Stimulated activated CD4-positive, alpha-beta T cell treated with anti-CD3 and anti-CD28 coated beads, Interleukin-4, amount 100 ng/mL, for 48 hours (primary cell): ENCODE data around the gene RPN2.

ENCODE experiments used
- DNase-seq, 2 donors: peaks; one replicate each; pipeline ENCODE4 v3.0.0-alpha.2; 2020; ENCODE audit warnings: low read depth in 2 of 2

RPN2 gene

DNA sequence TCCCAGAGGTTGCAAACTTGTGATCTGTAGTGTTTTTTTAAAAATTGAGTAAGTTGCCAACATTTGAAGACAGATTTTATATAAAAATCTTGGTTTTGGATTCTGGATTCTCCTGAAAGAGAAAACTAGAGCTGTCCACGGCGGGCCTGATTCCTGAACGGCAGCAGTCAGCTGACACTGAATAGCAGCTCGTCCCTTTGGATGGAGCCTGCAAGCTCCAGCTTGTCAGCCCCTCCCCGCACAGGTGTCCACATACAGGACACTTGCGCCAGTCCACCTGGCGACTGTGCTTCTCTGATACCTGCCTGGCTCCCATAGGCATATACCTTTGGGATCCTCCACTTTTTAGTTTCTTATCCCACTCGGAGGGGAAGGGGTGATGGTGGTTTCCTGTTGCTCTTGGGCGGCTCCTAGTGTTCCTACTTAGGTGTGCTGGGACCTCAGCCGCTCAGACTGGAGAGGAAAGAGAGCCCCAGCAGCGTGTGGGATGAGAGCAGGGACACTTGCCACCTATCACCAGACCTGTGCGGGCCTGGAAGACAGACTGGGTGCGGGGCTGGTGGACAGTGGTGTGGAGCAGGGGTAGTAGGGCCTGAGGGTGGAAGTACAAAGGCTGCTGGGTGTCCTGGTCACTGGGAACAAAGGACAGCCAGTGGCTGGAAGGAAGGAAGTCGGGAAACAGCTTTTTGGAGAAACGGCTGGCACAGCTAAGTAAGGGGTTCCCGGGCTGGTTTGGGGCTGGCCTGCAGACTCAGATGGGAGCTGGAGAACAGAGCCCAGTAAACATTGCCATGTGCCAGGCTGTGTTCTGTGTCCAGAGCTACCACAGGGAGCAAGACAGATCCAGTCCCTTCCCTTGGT lies 64.2 kb downstream of the RPN2 start:
- DNase-seq, result no peak

DNA sequence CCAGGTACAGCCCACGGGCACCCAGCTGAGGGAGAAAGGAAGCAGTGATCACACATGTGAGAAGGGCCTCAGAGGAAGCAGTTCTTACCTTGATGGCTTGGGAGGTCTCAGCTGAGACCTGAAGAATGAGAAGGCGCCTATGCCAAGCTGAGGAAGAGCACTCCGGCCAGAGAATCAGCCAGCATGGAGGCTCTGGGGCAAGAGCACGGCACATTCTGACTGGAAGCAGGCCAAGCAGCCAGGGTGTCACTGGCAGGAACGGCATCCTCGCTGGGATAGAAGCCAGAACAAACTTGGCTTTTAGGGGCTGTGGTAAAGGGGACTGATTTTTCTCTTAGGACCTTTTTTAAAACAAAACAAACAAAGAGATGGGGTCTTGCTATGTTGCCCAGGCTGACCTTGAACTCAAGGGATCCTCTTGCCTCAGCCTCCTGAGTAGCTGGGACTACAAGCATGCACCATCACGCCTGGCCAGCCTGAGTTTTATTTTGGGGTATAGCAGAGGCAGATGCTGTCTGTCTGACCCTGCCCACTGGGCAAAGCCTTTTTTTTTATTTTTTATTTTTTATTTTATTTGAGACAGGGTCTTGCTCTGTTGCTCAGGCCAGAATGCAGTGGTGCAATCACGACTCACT lies 64.9 kb downstream of the RPN2 start:
- DNase-seq, result no peak

DNA sequence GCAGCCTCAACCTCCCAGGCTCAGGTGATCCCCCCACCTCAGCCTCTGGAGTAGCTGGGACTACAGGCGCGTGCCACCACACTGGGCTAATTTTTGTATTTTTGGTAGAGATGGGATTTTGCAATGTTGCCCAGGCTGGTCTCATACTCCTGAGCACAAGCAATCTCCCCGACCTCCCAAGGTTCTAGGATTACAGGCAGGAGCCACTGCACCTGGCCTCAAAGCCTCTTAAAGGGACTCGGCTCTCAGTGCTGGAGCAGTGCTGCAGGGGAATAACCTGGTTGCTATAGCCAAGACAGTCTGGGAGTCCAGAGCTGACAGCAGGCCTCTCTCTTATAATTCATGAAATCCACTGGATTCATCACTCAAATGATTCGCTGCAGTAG lies 65.4 kb downstream of the RPN2 start:
- no peak for DNase-seq

DNA sequence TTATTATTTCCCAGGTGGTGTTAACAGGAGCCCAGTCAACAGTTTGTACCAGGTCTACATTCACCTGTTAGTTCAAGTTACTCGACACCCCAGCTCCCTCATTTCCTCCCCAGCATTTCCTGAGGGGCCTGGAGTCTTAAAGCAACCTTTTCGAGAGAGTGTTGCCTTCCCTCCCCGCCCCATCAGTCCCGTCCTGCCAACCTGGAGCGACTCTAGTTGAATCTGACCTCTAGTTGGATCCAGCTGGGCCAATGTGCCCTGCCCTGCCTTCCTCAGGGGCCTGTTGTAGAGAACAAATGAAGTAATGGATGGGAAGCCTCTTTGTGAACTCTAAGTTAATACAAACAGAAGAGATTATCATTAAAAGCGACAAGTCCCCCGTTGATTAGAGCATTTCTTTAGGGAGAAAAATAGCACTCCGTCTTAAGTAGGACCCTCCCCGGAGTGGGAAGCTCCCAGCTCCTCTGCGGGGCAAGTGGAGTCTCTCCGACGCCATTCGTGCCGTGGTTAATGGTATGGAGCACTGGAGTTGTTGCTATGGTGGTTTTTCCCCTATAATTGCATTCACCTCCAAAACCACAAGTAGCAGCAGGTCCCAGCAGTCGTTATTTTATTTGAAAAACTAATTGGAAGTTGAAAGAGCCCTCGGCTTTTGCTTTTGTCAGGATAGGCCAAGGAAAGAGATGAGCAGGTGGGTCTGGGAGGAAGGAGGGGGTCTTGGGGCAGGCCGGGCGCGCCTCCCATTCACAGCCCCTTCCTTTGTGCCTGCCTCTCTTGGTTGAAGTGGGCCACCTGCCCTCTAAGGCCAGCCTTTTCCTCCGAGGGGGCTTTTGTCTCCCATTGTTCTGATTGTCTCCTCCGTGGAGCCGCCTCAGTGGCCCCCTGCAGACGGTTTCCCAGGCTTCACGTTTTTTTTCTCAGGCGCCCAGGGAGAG lies 66.4 kb downstream of the RPN2 start:
- no peak for DNase-seq

DNA sequence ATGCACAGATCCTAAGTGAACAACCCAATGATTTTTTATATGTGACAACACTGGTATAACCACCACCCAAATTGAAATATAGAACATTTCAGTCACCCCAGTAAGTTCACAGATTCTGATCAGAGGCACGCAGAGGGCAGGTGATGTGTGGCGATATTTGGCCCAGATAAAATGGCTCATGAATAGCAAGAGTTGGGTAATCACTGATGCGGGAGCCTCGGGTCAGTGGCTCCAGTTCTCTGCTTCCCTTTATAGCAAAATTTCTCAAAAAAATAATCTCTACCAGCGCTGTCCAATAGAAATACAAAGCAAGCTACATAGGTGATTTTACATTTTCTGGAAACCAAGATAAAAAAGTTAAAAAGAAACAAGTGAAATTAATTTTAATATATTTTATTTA lies 67.6 kb downstream of the RPN2 start:
- DNase-seq, result no peak

DNA sequence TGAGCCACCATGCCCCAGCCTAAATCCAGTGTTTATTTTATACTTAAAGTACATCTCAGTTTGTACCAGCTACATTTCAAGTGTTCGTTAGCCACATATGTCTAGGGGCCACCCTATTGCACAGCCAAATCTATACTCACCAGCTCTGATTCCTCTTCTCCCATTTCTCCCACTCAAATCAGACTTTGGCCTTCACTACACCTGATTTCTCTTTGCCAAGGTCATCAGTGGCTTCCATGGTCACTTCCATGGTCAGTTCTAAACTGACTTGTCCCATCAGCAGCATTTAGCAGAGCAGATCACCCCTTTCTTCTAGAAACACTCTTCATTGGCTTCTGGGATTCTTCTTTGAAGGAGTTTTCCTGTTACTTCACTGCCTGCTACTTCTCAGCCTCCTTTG lies 68.4 kb downstream of the RPN2 start:
- DNase-seq, result no peak

DNA sequence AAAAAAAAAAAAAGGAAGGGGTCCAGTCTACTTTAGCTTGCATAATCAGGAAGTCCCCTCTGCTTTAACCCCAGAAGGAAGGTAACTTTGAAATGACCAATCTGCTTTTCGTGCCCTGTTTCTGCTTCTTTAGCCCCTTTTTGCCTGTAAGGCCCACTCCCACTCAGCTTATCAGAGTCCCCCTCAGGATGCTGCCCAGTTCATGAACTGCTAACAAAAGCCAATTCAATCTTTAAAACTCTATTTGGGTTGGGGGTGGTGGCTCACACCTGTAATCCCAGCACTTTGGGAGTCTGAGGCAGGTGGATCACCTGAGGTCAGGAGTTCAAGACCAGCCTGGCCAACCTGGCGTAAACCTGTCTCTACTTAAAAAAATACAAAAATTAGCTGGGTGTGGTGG lies 70.2 kb downstream of the RPN2 start:
- DNase-seq, result no peak

DNA sequence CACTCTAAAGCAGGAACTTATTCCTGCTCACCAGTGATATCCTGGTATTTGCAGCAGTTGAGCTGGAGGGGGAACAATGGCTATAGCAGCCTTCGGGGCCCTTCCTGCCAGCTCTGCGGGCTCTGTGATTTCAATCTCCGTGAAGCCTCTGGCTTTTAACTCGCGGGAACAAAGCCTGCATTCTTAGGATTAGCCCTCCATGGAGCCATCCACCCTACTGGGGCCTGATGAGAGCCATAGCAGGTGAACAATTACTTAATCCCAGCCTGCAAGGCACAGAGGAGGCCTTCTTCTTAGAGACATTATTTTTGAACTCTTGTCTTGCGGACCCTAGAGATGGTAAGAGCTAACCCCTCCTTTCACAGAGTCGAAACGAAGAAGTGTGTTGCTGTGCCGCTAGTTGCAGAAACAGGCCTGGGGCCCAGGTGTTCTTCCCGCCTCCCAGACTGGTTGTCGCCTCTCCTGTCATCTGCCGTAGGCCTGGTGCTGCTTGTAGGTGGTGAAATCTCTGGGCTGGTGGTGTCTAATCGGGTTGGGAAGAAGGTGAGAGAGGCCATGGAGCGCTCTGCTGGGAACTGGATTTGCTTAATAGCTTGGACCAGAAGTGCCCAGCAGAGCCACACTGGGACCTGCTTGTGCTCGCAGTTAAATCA lies 72.8 kb downstream of the RPN2 start:
- no peak for DNase-seq

DNA sequence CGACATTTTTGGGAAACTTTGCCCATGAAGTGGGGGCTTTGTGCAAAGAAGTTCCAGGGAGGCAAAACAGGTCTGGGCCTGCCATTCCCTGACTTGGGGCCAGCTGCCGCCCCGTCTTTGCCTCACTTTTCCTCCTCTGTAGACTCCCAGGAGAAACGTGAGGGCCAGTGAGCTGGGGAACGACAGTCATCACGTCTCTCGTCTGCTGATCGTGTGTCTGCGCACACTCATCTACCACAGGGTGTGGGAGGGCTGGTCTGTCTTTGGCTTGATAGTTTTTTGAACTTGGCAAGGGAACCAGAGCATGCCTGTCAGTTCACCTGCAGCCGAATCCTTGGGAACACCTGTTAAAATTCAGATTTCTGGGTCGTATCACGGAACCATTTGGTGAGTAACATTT lies 74.0 kb downstream of the RPN2 start:
- DNase-seq, result no peak

DNA sequence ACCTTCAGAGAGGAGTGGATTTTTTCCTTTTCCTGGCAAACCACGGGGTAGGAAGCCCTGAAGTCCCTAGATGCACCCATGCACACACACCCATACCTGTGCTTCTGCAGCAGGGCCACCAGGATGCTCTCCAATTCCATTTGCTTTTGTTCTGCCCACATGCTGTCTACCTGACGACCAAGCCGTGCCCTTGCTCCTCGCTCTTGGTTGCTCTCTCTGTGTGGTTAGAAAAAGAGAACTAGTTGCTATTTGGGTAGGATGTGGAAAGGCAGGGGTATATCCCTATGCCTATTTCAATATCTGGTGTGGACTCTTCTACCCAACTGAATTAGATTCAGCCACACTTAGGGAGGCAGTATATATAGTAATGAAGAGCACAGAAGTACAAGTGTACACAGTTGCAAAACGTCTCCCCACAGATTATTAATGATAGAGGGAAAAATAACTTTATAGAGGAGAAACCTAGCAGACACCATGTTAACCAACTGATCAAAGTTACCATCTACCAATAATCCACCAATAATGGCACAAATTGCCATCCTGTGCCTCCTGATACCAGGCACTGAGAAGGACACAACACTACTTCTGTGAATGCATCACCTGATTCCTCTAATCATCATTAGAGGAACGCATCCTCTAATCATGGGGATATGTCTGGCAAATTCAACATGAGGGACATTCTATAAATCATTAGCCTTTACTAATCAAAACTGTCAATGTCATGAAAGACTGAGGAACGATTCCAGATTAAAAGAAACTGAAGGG lies 75.2 kb downstream of the RPN2 start:
- no peak for DNase-seq

DNA sequence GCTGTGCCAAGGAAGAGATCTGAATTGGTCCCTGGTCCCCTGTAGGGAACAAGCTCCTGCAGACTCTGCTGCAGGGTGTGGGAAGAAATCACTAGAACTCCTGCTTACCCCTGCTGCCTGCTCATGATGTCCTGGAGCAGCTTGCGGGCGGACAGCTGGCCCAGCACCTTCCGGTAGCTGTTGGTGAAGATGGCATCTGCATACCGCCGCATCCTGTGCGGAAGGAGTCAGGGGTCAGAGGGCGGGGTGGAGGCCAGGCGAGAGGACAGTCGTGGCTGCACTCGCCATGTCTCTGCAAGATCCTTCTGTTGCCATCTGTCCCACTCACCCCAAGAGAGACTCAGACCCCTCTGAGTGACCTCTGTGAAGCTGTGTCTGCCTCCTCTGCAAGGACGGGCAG lies 77.2 kb downstream of the RPN2 start:
- DNase-seq, result no peak

DNA sequence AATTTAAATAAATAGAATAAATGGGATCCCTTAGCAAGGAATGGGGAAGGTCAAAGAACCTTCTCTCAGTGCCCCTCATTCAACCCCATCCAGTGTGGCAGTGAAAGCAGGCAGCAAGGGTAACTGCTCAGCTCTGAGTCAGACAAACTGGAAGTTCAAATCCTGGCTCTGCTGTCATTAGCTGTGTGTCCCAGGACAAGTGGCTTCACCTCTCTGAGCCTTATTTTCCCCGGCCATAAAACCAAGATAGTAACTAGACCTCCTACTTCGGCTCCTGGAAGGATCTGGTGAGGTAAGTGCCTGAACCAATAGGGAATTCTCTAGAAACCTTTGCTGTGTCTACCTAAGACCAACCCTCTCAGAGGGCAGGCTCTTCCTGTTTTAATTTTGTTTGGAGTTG lies 78.4 kb downstream of the RPN2 start:
- DNase-seq, result no peak

DNA sequence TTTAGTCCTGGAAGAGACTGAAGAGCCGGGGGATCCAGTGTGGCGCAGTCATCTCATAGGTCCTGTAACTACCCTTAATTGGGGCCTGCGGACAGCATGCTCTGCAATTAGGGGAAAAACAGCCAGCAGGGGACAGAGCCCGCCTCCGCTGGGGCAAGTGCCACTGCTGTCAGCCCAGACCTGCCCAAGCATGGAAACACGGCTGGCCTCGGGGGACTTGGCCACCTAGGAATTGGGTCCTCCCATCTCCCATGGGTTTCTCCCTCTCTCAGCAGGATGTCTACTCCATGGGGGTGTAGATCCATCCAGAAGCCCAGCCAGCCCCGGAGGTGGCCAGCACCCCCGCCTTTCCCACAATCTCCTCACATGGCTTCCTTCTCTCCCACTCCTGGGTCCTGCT lies 78.9 kb downstream of the RPN2 start:
- DNase-seq, result no peak

DNA sequence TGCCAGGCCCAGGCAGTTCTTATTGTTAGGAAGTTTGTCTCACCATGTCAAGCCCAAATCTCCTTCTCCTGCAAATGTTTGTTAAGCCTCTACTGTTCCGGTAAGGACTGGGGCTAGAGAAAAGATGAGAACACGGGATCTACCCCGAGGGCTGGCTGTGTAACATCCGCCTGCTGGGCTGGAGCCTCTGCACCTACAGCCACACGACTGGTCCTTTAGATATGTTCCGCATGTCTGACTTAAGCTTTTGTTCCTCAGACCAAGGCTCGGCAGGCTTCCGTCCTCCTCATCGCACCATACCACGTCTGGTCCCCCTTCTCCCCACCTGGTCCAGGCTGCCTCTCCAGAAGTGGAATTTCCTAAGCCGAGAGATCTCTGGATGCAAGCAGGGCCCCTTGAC lies 79.9 kb downstream of the RPN2 start:
- no peak for DNase-seq

DNA sequence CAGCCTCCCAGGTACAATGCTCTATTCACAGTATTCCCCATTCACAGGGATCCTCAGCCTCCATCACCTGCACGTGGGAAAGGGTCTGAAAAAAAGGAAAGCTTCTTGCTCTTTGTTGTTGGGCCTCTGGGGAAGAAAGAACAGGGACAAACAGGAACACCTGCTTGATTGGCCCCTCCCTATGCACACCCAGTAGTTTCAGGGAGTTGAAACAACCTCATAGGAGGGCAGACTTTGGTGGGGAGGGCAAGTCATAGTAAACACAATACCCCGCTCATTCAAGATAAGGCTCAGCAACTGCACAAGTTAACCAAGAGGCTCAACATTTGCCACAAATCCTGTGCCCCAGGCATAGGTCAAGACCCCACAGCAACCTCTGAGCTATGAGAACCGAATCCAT lies 80.7 kb downstream of the RPN2 start:
- no peak for DNase-seq

DNA sequence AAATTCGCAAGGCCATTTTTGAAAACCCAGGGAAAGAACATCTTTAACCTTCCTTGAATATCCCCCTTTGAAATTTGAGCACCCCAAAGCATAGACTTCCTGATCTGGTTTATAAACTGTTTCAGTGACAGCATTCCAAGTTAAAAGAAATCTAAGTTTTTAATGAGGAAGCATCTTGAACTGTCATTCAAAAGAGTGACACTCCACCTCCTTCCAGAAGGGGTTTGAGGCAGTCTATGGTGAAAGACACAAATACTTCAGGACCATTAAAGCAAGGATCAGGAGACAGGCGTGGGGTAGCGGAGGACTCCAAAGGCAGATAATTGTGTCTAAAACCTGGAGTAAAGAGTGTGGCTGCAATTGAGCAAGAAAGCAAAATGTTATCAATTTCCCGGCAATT lies 81.8 kb downstream of the RPN2 start:
- DNase-seq, result no peak

DNA sequence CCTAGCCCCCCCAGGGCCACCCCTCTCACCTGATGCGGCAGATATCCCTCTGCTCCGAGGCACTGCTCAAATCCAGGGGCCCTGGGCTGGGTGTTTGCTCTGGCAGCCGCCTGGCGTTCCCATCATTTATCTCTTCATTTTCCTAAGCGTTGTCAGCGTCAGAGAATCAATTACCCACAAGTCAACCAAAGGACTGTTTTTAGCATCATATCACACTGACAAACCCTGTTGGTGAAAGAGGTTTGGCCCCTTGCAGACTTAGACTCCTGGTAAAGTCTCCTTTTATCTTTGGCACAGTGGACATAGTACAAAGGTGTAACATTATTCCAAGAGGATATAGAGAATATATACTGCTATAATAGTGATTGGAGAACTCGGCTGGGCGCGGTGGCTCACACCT lies 82.6 kb downstream of the RPN2 start, which contains the start of gene GHRH:
GHRH (minus strand) TSS at position 101 of the 400 bp plus-strand sequence. CDS start 4,925 bp downstream, outside the sequence.
- no peak for DNase-seq

DNA sequence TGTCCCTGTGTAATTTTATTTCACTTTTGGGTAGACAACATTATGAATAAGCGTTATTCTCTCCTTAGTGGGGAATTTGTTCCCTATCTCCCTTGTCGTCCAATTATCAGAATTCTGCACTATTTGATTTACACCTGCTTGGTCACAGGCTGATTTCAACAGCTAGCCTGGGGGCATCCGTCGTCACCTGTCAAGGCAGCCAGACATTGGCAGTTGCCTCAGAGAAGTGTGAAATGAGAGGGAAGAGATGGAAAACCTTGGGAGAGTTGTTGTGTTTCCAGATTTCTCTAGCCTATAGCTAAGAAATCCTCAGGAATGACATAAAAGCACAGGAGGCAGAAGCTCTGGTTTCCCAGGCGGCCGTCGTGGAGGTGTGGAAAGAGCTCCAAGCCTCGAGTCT lies 83.4 kb downstream of the RPN2 start:
- DNase-seq, result no peak

DNA sequence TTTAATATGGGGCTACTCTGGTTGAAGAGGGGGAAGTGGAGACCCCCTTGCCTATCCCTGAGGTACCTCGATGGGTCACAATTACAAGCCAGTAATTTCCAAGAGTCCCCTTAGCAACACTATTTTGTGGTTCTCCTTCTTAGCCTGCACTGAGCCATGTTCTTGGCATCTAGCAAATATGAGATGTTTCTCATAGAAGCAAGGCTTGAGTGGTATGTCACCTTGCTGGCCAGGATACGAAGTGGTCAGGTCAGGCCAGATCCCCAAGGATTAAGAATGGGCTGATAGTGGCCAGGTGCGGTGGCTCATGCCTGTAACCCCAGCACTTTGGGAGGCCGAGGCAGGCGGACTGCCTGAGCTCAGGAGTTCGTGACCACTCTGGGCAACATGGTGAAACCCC lies 84.6 kb downstream of the RPN2 start:
- DNase-seq, result no peak

DNA sequence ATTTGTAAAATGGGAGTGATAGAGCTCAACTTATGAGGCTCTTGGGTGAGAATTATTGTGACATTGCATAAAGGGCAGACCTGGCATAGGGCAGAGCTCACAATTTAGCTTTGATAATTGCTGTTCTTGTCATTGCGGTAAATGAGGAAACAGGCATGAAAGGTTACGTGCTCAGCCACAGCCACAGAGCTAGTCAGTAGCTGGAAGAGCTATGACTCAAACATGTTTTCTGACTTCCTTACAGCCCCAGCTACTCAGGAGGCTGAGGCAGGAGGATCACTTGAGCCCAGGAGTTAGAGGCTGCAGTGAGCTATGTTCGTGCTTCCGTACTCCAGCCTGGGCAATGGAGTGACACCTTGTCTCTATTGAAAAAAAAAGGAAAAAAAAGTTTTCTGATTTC lies 86.0 kb downstream of the RPN2 start:
- DNase-seq, result no peak
